Head of caudate nucleus (tissue), 42 donors: ENCODE data around the gene AOPEP.

ENCODE experiments used
- DNase-seq, 42 donors: peaks; one replicate each; pipeline versions ENCODE4 v3.0.0 to v3.0.0-alpha.2; 2020 to 2021; ENCODE audit warnings: mixed read lengths in 7 of 42
- intact Hi-C: fragments of 100-400 bp; cut with DNase I; formaldehyde crosslinking; loops from one replicate; pipeline ENCODE4 v1.15.0; 2022

Gene AOPEP

GRCh38 chr9:95105519-95106287, 379.2 kb downstream of the AOPEP start:
- peak in 3 of 42 donors; percentile 6 to 23 (median 12) for DNase-seq
- intact Hi-C loops: no loop called here

- intact Hi-C loops: no loop called here
Observed at GRCh38 chr9:95107001-95107749, 380.7 kb downstream of the AOPEP start.

GRCh38 chr9:95107976-95108375, 381.5 kb downstream of the AOPEP start:
- peak in 14 of 42 donors; percentile 29 to 75 (median 60) for DNase-seq
- intact Hi-C loops: no loop called here

More at GRCh38 chr9:95107001-95107749, 380.7 kb downstream of the AOPEP start:
- peak in 5 of 42 donors; percentile 8 to 76 (median 47) for DNase-seq

- peak in 1 of 42 donors; percentile 5 for DNase-seq
Observed at GRCh38 chr9:95108777-95109176, 382.3 kb downstream of the AOPEP start.

GRCh38 chr9:95109456-95109855, 383.0 kb downstream of the AOPEP start:
- DNase-seq: peak in 2 of 42 donors; percentile 6 to 24
- intact Hi-C loops: no loop called here

More at GRCh38 chr9:95108777-95109176, 382.3 kb downstream of the AOPEP start:
- intact Hi-C loops: no loop called here

GRCh38 chr9:95110921-95111525, 384.5 kb downstream of the AOPEP start:
- intact Hi-C loops: no loop called here
- peak in 2 of 42 donors; percentile 4 to 25 for DNase-seq

GRCh38 chr9:95111716-95112115, 385.2 kb downstream of the AOPEP start:
- intact Hi-C loops: no loop called here
- peak in 1 of 42 donors; percentile 3 for DNase-seq

- peak in 2 of 42 donors; percentile 5 to 13 for DNase-seq
- intact Hi-C loops: no loop called here
Observed at GRCh38 chr9:95112436-95113280, 386.2 kb downstream of the AOPEP start.

- intact Hi-C loops: no loop called here
- peak in 35 of 42 donors; percentile 44 to 87 (median 68) for DNase-seq
Observed at GRCh38 chr9:95115104-95115503, 388.6 kb downstream of the AOPEP start.

- intact Hi-C loops: no loop called here
- DNase-seq: peak in 2 of 42 donors; percentile 3 to 6
Observed at GRCh38 chr9:95116002-95116807, 389.7 kb downstream of the AOPEP start.

- intact Hi-C loops: no loop called here
- DNase-seq: peak in 1 of 42 donors; percentile 3
Observed at GRCh38 chr9:95116808-95117204, 390.3 kb downstream of the AOPEP start.

GRCh38 chr9:95118596-95118995, 392.1 kb downstream of the AOPEP start:
- intact Hi-C loops: no loop called here

GRCh38 chr9:95120781-95121370, 394.4 kb downstream of the AOPEP start:
- intact Hi-C loops: no loop called here
- DNase-seq: peak in 1 of 42 donors; percentile 8

More at GRCh38 chr9:95118596-95118995, 392.1 kb downstream of the AOPEP start:
- peak in 1 of 42 donors; percentile 3 for DNase-seq

- intact Hi-C loops: loop anchor here (5.0 kb wide), 1 partner anchor 337 kb away; no protein-coding TSS in a partner anchor
- DNase-seq: peak in 10 of 42 donors; percentile 35 to 68 (median 44)
Observed at GRCh38 chr9:95124582-95125367, 398.3 kb downstream of the AOPEP start.

- intact Hi-C loops: loop anchor here (2.0 to 5.0 kb wide), 2 partner anchors 338 to 445 kb away; no protein-coding TSS in a partner anchor
- DNase-seq: peak in 1 of 42 donors; percentile 31
Observed at GRCh38 chr9:95125652-95126051, 399.2 kb downstream of the AOPEP start.

- DNase-seq: peak in 1 of 42 donors; percentile 43
- intact Hi-C loops: loop anchor here (2.0 to 5.0 kb wide), 2 partner anchors 339 to 446 kb away; no protein-coding TSS in a partner anchor
Observed at GRCh38 chr9:95126739-95127138, 400.2 kb downstream of the AOPEP start.
